HG02623 (cell line): ENCODE results near the gene CPNE7.

ENCODE experiments used
- ATAC-seq: cut with Tn5 transposase; IDR thresholded peaks from one replicate; pipeline ENCODE4 v1.9.1; 2021; ENCODE audit warnings: moderate library complexity; ENCODE audit not compliant: unreplicated experiment

Gene CPNE7

GRCh38 chr16:89602273-89602951 lies 26.9 kb downstream of the CPNE7 start:
- ATAC-seq, result no peak

GRCh38 chr16:89602952-89603590 lies 27.5 kb downstream of the CPNE7 start:
- no peak for ATAC-seq

DNA sequence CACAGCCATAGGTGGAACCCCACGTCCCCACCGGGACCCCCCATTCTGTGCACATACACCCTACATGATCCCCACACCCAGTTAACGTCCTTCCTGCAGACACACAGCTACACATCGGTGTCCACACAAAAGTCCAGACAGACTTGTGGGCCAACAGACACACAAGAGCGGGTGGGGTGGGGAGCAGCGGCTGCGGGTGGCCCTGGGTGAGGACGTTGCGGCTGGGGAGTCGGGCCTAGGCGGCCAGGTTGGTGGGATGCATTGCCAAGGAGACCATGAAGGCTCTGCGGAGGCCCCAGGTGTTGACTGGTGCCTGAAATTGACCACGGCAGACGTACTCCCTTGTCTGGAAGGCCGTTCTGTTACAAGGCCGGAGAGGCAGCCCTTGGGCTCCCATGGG lies 29.2 kb downstream of the CPNE7 start:
- ATAC-seq, result no peak

GRCh38 chr16:89605186-89605970 lies 29.8 kb downstream of the CPNE7 start:
- ATAC-seq, result no peak

DNA sequence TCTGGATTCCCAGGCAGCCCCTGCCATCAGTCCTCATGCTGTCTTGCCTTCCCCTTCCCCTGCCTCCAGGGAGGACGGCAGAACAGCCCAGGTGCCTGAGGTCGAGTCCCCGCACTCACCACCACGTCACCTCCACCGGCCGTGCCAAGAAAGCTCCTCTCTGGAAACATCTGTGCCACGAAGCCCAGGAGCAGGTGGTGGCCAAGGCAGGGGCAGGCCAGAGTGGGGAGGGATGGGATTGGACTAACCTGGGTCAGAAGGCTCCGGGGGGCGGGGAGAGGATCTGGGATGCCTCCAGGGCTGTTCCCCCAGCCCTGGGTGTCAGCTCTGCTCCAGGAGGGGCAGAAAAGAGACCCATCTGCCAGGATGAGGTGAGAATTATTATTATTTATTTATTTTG lies 30.4 kb downstream of the CPNE7 start:
- ATAC-seq, result no peak

DNA sequence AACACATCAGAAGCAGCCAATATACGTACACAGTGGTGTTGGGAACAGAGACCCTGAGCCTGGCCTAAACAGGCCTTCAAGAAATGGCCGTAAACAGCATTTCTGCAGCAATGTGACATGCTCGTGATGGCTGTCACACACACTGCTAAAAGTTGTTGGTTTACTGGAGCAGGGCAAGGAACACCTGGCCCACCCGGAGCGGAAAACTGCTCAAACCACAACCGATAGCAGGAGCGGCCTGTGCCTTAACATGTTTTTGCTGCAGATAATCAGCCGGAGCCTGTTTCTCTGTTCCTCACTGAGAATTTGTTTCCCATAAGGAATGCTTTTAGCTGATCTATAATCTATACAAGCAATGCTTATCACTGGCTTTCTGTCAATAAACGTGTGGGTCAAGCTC lies 31.9 kb downstream of the CPNE7 start:
- ATAC-seq, result no peak

DNA sequence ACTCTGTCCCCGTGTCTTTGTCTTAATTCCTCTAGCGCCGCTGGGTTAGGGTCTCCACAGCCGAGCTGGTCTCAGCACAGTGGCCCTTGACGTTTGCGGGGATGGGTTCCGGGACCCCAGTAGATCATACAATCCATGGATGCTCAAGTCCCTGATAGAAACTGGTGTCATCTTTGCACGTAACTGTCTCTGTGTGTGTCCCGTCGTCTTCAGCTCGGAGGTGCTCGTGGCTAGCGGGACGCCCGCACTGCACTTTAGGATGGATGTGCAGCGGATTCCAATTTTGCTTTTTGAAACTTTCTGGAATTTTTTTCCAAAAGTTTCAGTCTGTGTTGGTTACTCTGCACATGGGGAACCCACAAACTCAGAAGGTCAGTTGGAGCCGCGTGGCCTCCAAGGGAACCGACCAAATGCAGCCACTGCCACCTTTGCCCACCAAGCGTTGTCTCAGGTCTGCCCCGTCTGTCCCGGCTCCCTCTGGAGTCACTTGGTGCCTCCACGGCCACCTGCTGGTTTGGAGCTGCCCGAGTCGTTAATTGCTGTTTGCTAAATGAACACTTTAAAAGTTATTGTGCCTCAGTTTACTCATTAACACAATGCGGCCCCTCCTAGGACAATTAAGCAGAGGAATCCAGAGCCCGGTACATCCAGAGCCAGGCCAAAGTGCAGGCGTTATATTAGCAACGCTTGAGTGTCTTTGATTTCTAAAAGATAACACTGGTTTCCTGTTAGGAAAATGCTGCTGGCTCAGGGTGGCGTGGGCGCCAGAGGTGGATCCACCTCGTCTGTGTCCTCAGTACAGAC lies 32.6 kb downstream of the CPNE7 start:
- no peak for ATAC-seq

DNA sequence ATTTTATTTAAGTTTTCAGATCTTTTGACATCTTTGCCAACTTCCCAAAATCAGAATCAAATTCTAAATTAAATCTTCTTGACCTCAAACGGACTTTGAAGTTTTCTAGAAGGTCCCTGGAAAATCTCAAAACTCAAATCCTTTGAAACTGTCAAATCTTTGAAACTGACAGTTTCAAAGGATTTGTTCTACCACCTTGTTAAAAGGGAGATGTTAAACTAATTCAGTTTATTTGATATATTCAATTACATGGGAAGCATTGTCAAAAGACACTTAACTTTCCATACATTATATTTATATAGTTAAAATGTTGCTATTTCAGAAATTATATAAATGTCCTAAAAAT lies 34.5 kb downstream of the CPNE7 start:
- no peak for ATAC-seq

DNA sequence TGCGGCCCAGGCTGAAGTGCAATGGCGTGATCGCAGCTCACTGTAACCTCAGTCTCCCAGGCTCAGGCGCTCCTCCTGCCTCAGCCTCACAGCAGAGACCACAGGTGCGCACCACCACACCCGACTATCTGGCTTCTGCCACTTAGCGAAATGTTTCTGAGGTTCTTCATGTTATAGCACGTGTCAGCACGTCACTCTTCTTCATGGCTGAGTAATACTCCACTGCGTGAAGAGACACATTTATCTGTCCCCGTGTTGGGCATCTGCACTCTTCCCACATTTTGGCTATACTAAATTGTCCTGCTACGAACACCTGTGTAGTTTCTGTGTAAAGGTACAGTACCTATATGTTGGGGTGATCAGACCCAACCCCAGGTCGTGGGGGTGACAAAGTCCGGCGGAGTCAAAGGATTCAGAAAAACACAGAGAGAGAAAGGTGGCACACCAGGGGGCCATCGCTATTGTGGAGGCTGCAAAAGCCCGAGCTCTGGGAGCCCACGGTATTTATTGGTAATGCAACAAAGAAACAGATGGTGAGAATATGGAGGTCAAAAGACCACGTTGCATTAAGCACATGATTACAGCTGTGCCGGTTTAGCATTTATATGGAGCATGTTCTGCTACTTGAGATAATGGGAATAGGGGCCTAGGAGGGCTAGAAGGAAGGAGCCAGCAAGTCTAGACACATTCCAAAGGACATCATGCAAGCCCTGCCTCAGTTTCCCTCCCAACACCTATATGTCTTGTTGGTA lies 37.0 kb downstream of the CPNE7 start:
- no peak for ATAC-seq

GRCh38 chr16:89613231-89613953 lies 37.8 kb downstream of the CPNE7 start, which contains the start of gene DPEP1:
Gene DPEP1, plus strand, starts transcription at chr16:89613642. Its CDS starts 16,769 bp downstream, at chr16:89630411.
- ATAC-seq, result no peak

GRCh38 chr16:89613954-89614459 lies 38.4 kb downstream of the CPNE7 start:
- no peak for ATAC-seq

DNA sequence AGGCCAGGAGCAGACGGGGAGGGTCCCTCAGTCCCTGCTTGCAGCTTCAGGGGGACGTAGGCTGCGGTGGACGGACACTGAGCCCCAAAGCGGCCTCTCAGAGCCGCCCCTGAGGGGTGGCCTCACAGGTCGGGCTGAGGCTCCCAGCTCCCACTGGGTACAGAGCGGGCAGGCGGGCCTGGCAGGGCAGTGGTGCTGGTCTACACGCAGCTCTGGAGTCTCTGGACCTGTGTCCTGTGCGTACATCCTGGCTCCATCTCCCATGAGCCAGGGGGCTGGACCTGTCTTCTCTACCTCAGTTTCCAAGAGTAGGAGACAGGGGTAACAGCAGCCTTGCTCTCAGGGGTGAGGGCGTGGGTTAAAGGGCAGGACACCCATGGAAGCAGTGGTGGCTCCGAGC lies 39.6 kb downstream of the CPNE7 start:
- no peak for ATAC-seq

DNA sequence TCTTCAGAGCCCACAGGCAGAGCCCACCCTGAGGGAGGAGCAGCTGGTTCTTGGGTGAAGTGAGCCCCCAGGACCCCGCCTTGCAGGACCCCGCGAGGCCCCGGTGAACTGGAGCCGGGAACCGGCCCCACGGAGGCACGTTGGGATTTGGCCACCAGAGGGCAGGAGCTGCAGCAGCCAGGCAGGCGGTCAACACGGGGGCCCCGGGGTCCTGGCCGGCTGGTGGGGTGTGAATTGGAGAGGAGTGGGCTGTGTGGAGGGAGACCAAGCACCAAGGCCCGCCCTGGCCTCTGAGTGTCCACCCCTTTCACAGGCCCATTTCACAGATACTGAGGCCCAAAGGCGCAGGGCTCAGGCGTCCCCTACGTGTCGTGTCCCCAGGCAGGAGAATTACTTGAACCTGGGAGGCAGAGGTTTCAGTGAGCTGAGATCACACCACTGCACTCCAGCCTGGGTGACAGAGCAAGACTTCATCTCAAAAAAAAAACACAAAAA lies 40.1 kb downstream of the CPNE7 start:
- no peak for ATAC-seq

GRCh38 chr16:89616623-89617022 lies 41.1 kb downstream of the CPNE7 start:
- ATAC-seq, result no peak

DNA sequence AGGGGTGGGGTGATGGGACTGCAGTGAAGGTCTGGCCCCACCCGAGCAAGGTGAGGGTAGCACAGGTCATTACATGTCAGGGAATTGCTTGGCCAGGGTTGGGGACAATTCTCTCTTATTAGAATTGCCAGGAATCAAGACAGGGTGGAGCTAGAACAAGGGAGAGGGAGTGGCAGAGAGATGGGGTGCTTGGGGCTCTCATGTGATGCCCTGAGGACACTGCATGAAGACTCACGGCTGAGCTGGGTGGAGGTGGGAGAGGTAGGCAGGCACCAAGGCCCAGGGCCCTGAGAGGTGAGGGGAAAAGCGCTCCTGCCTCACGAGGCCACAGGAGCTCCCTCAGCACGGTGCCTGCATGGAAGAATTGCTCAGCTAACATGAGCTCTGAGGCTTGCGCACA lies 41.5 kb downstream of the CPNE7 start:
- no peak for ATAC-seq

- ATAC-seq, result no peak
These were observed 42.8 kb downstream of the CPNE7 start for GRCh38 chr16:89618109-89618998.

DNA sequence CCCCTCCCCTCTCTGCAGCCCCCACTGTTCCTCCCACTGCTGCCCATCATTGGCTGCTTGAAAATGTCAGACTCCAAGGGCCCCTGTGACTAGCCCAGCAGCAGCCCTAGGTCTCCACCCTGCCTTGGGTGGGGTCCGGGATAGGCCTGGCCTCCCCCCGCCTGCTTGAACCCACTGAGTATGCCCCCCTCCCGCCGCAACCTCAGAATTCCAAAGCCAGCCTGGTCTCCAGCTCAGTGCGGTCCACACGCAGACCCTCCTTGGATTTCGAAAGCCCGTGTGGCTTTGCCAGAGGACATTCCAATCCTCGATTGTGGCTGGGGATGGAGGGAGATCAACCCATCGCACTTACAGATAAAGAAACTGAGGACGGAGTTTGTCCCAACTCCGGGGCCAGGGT lies 44.3 kb downstream of the CPNE7 start:
- ATAC-seq, result no peak

DNA sequence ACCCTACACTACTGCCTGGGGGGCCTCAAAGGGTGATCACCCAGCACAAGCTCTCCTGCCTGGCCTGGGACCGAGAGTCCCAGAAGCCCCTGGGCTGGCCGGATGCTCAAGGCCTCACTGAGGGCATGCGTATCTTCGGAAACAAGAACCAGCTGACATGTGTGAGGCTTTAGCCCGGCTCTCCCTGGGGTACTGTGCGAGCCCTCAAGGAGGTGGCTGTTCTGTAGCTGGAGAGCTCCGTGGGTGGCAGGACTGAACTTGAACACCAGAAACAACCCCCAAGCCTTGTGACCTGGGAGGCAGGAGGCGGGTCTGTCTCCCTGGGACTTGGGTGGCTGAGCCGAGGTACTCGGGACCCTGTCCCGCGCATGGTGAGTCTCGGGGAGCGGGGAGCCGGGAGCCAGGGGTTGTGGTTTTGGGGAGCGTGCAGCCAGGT lies 44.9 kb downstream of the CPNE7 start:
- no peak for ATAC-seq
